ENCODE results near the gene TRIM69.

- TF ChIP-seq CTCF (IDR thresholded peaks at IDR 0.05) (no peak), EP300 (IDR thresholded peaks at IDR 0.05) (no peak), POLR2A (IDR thresholded peaks at IDR 0.05; ENCODE audit: low read depth) (no peak)
These were observed 15.7 kb upstream of the TRIM69 start for GRCh38 chr15:44720460-44721176.
